ENCODE results near the gene UBE2G1.

Gene UBE2G1

DNA sequence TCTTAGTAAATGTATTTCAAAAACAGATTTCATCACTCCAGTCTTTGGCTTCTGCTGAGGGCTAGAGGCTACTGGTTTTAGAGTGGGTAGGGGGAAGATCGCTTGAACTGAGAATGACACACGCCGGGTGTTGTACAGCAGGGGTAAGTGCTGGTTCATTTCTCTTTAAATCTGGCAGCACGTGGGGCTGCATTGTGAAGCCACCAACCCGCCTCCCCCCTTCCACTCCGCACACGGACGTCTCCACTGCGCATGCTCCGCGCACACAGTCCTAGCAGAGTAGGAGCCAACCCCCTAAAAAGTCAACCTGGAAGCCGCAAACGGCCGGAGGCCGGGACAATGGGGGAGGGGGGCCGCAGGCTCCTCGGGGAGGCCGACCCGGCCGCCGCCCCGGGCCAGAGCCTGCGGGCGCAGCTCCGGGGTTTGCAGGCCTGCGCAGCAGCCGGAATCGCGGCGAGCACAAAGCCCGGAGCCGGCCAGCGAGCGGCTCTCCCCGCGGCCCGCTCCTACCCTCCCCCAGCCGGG lies 1.3 kb downstream of the UBE2G1 start:
- Histone ChIP-seq H3K27me3 (ENCODE audit: control insufficient read depth, insufficient read depth, low read length) (no peaks in the 10 kb centered on the region), H3K4me1 (no peaks in the 10 kb centered on the region), H3K4me2 (ENCODE audit: low read length) (peak overlapping the region; percentile 57), H2AFZ (peak overlapping the region; percentile 63), H3K4me3 (ENCODE audit: low read depth, low read length) (peak overlapping the region; percentile 90), H3K79me2 (peaks cover 21% of the 10 kb centered on the region), H3K9ac (peak overlapping the region; percentile 87), H3K9me3 (ENCODE audit: control insufficient read depth, low read length) (no peaks in the 10 kb centered on the region), H3K27ac (peak overlapping the region; percentile 87), H3K36me3 (ENCODE audit: control insufficient read depth, insufficient read depth, low read length) (no peaks in the 10 kb centered on the region)
- TF ChIP-seq, protein P1, sequence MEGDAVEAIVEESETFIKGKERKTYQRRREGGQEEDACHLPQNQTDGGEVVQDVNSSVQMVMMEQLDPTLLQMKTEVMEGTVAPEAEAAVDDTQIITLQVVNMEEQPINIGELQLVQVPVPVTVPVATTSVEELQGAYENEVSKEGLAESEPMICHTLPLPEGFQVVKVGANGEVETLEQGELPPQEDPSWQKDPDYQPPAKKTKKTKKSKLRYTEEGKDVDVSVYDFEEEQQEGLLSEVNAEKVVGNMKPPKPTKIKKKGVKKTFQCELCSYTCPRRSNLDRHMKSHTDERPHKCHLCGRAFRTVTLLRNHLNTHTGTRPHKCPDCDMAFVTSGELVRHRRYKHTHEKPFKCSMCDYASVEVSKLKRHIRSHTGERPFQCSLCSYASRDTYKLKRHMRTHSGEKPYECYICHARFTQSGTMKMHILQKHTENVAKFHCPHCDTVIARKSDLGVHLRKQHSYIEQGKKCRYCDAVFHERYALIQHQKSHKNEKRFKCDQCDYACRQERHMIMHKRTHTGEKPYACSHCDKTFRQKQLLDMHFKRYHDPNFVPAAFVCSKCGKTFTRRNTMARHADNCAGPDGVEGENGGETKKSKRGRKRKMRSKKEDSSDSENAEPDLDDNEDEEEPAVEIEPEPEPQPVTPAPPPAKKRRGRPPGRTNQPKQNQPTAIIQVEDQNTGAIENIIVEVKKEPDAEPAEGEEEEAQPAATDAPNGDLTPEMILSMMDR (IDR thresholded peaks at IDR 0.05), result no peak

GRCh38 chr17:4364622-4365041 lies 1.8 kb downstream of the UBE2G1 start:
- H3K36me3 ChIP-seq (ENCODE audit: control insufficient read depth, insufficient read depth, low read length), result no peaks in the 10 kb centered on the region
- H3K4me3 ChIP-seq (ENCODE audit: low read depth, low read length), result peak overlapping the region; percentile 90
- H3K9me3 ChIP-seq (ENCODE audit: control insufficient read depth, low read length), result no peaks in the 10 kb centered on the region
- no peak overlapping the region for H3K9ac ChIP-seq
- TF ChIP-seq, protein P1 (IDR thresholded peaks at IDR 0.05), result no peak
- peaks cover 22% of the 10 kb centered on the region for H3K79me2 ChIP-seq
- H3K4me2 ChIP-seq (ENCODE audit: low read length), result peak overlapping the region; percentile 57
- H3K4me1 ChIP-seq, result no peaks in the 10 kb centered on the region
- peak overlapping the region; percentile 87 for H3K27ac ChIP-seq
- H3K27me3 ChIP-seq (ENCODE audit: control insufficient read depth, insufficient read depth, low read length), result no peaks in the 10 kb centered on the region
- H2AFZ ChIP-seq, result no peak overlapping the region

DNA sequence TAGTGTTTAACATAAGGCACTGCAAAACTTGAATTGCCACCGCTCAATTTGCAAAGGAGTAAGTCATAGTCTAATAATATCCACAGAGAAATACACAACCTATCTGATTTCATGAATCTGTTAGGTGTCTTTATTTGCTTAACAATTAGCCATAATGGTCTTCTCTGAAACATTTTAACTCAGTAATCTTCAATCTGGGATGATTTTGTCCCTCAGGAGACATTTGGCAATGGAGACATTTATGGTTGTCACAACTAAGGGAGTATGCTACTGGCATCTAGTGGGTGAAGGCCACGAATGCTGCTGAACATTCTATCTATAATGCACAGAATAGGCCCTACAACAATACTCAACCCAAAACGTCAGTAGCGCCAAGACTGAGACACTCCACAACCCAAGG lies 4.3 kb downstream of the UBE2G1 start:
- Histone ChIP-seq H3K9ac (no peak overlapping the region), H3K36me3 (ENCODE audit: control insufficient read depth, insufficient read depth, low read length) (no peaks in the 10 kb centered on the region), H3K27ac (no peak overlapping the region), H3K79me2 (peaks cover 37% of the 10 kb centered on the region), H3K9me3 (ENCODE audit: control insufficient read depth, low read length) (no peaks in the 10 kb centered on the region), H3K4me3 (ENCODE audit: low read depth, low read length) (no peak overlapping the region), H2AFZ (no peak overlapping the region), H3K4me2 (ENCODE audit: low read length) (no peak overlapping the region), H3K27me3 (ENCODE audit: control insufficient read depth, insufficient read depth, low read length) (no peaks in the 10 kb centered on the region), H3K4me1 (no peaks in the 10 kb centered on the region)
- TF ChIP-seq, protein P1 (IDR thresholded peaks at IDR 0.05), result no peak

DNA sequence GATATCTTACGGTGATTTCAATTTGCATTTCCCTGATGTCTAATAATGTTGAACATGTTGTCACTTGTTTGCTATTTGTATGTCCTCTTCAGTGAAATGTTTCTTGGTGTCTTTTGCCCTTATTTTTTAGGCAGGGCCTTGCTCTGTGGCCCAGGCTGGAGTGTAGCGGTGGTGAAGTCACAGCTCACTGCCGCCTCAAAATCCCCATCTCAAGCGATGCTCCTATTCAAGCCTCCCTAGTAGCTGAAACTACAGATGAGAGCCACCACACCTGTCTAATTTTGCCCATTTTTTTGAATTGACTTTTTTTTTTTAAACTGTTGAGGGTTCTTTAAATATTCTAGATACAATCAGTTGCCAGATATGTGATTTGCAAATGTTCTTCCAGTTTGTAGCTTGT lies 8.3 kb downstream of the UBE2G1 start:
- H2AFZ ChIP-seq, result no peak overlapping the region
- H3K4me1 ChIP-seq, result no peaks in the 10 kb centered on the region
- H3K9me3 ChIP-seq (ENCODE audit: control insufficient read depth, low read length), result no peaks in the 10 kb centered on the region
- H3K4me2 ChIP-seq (ENCODE audit: low read length), result no peak overlapping the region
- H3K79me2 ChIP-seq, result peaks cover 67% of the 10 kb centered on the region
- no peak overlapping the region for H3K4me3 ChIP-seq (ENCODE audit: low read depth, low read length)
- no peak overlapping the region for H3K27ac ChIP-seq
- TF ChIP-seq, protein P1 (IDR thresholded peaks at IDR 0.05), result no peak
- no peaks in the 10 kb centered on the region for H3K36me3 ChIP-seq (ENCODE audit: control insufficient read depth, insufficient read depth, low read length)
- no peak overlapping the region for H3K9ac ChIP-seq
- H3K27me3 ChIP-seq (ENCODE audit: control insufficient read depth, insufficient read depth, low read length), result no peaks in the 10 kb centered on the region

- no peak overlapping the region for H3K4me2 ChIP-seq (ENCODE audit: low read length)
- H2AFZ ChIP-seq, result no peak overlapping the region
- no peak overlapping the region for H3K27ac ChIP-seq
- no peaks in the 10 kb centered on the region for H3K27me3 ChIP-seq (ENCODE audit: control insufficient read depth, insufficient read depth, low read length)
- no peaks in the 10 kb centered on the region for H3K36me3 ChIP-seq (ENCODE audit: control insufficient read depth, insufficient read depth, low read length)
- TF ChIP-seq, protein P1 (IDR thresholded peaks at IDR 0.05), result no peak
- no peak overlapping the region for H3K9ac ChIP-seq
- peaks cover 70% of the 10 kb centered on the region for H3K79me2 ChIP-seq
- no peaks in the 10 kb centered on the region for H3K9me3 ChIP-seq (ENCODE audit: control insufficient read depth, low read length)
- H3K4me1 ChIP-seq, result no peaks in the 10 kb centered on the region
- no peak overlapping the region for H3K4me3 ChIP-seq (ENCODE audit: low read depth, low read length)
Measured at GRCh38 chr17:4357671-4358070, 8.8 kb downstream of the UBE2G1 start.
